Caco-2 (cell line): Measurements from ENCODE around the gene SECISBP2. TPM values are rescaled to one million over a fixed set of nuclear protein-coding genes. Genes with fewer than 3 reads are reported as not detected.

ENCODE experiments used
- BruUV-seq: library from RNA; stranded (reverse); fragments of 400-500 nt; replicated peaks from 2 replicates; lab custom pipeline; 2021; lab: Mats Ljungman, UMichigan
- CTCF ChIA-PET: fragments of 300-600 bp; sonication (Branson Sonifier 250); formaldehyde crosslinking; loops from one replicate; lab custom pipeline; 2022; ENCODE audit warnings: antibody characterized with exemption; lab: Charles Lee
- POLR2A ChIA-PET: fragments of 300-600 bp; sonication (Branson Sonifier 250); formaldehyde crosslinking; loops from one replicate; lab custom pipeline; 2022; ENCODE audit warnings: antibody characterized with exemption; lab: Charles Lee
- DNase-seq, 2 experiments: peaks; one replicate each; pipeline versions ENCODE4 v3.0.0 to v3.0.0-alpha.2; 2020 to 2022
- H3K27me3 ChIP-seq: replicated peaks from 2 replicates; pipeline ENCODE4 v1.6.0; 2011; ENCODE audit warnings: low read length; ENCODE audit not compliant: control insufficient read depth, insufficient read depth
- H3K36me3 ChIP-seq: 2 replicates; pipeline ENCODE4 v1.5.1; 2011; ENCODE audit warnings: low read length; ENCODE audit not compliant: control insufficient read depth, insufficient read depth
- H3K4me1 ChIP-seq: fragments of 250-450 bp; sonication (Bioruptor Pico); 2 replicates; pipeline ENCODE4 v1.5.1; 2020; ENCODE audit warnings: mild to moderate bottlenecking
- H3K4me3 ChIP-seq: 2 replicates; pipeline ENCODE4 v1.5.1; 2011; ENCODE audit warnings: low read depth, mild to moderate bottlenecking, control low read depth, low read length
- H3K9me3 ChIP-seq: fragments of 250-450 bp; sonication (Bioruptor Pico); 2 replicates; pipeline ENCODE4 v1.5.1; 2020; ENCODE audit warnings: mild to moderate bottlenecking, moderate library complexity
- H3K27ac Mint-ChIP-seq: one replicate; pipeline ENCODE4 v1.8.0; 2022; ENCODE audit warnings: mixed read lengths; ENCODE audit not compliant: unreplicated experiment
- H3K27me3 Mint-ChIP-seq: one replicate; pipeline ENCODE4 v1.8.0; 2022; ENCODE audit warnings: mixed read lengths; ENCODE audit not compliant: insufficient read depth, unreplicated experiment
- H3K36me3 Mint-ChIP-seq: one replicate; pipeline ENCODE4 v1.8.0; 2022; ENCODE audit warnings: mild to moderate bottlenecking, mixed read lengths; ENCODE audit not compliant: insufficient read depth, unreplicated experiment
- H3K4me1 Mint-ChIP-seq: one replicate; pipeline ENCODE4 v1.8.0; 2022; ENCODE audit warnings: low read depth, mixed read lengths; ENCODE audit not compliant: unreplicated experiment
- H3K4me3 Mint-ChIP-seq: one replicate; pipeline ENCODE4 v1.8.0; 2022; ENCODE audit warnings: mild to moderate bottlenecking, moderate library complexity, mixed read lengths; ENCODE audit not compliant: unreplicated experiment
- H3K9me3 Mint-ChIP-seq: one replicate; pipeline ENCODE4 v1.8.0; 2022; ENCODE audit warnings: mixed read lengths; ENCODE audit not compliant: unreplicated experiment
- CTCF ChIP-seq, 2 experiments: fragments of 200-600 bp in 1 of 2; IDR thresholded peaks; 1 replicate in 1 of 2; 2 replicates in 1 of 2; pipeline versions ENCODE4 v1.5.1 to v1.8.0; 2011 to 2022; ENCODE audit warnings: antibody characterized with exemption in 1 of 2, control low read depth in 1 of 2, inconsistent platforms in 1 of 2, low read depth in 1 of 2, low read length in 1 of 2, mild to moderate bottlenecking in 1 of 2, moderate library complexity in 1 of 2; ENCODE audit not compliant: insufficient read depth in 1 of 2, severe bottlenecking in 1 of 2, unreplicated experiment in 1 of 2
- intact Hi-C: fragments of 100-400 bp; cut with micrococcal nuclease; formaldehyde crosslinking; loops from one replicate; pipeline ENCODE4 v1.10.0; 2022; ENCODE audit not compliant: unreplicated experiment
- total RNA-seq: library from RNA; stranded (reverse); gene quantifications from 2 replicates; pipeline ENCODE4 v1.2.3, GENCODE V29; 2022

SECISBP2 gene
- total RNA-seq, 1 experiment from 2014 or later: 21.0 TPM

- TF ChIP-seq CTCF (IDR thresholded peaks at IDR 0.05; ENCODE audit: insufficient read depth in 1 of 2, low read depth in 1 of 2, low read length in 1 of 2, severe bottlenecking in 1 of 2, unreplicated experiment in 1 of 2): no peak
- ChIA-PET CTCF (no interaction called here), POLR2A (no interaction called here)
- Mint-ChIP-seq H3K27me3 (no peaks in the 10 kb centered on the region), H3K4me3 (no peak overlapping the region), H3K4me1 (no peaks in the 10 kb centered on the region), H3K36me3 (no peaks in the 10 kb centered on the region), H3K27ac (no peak overlapping the region), H3K9me3 (no peaks in the 10 kb centered on the region)
- no TSS peak for BruUV-seq
- no peaks in the 10 kb centered on the region for H3K9me3 ChIP-seq
- H3K4me3 ChIP-seq: no peak overlapping the region
- no peaks in the 10 kb centered on the region for H3K36me3 ChIP-seq
- intact Hi-C loops: no loop called here
- no peaks in the 10 kb centered on the region for H3K4me1 ChIP-seq
- no peak for DNase-seq
- no peaks in the 10 kb centered on the region for H3K27me3 ChIP-seq
These were observed 80.3 kb downstream of the SECISBP2 start for GRCh38 chr9:89398621-89399020.

GRCh38 chr9:89400403-89401116 is 82.3 kb downstream of the SECISBP2 start:
- no peaks in the 10 kb centered on the region for H3K36me3 ChIP-seq
- H3K27me3 ChIP-seq: no peaks in the 10 kb centered on the region
- Mint-ChIP-seq H3K4me1 (no peaks in the 10 kb centered on the region), H3K27ac (no peak overlapping the region), H3K27me3 (no peaks in the 10 kb centered on the region), H3K9me3 (no peaks in the 10 kb centered on the region), H3K4me3 (no peak overlapping the region), H3K36me3 (no peaks in the 10 kb centered on the region)
- intact Hi-C loops: no loop called here
- ChIA-PET POLR2A (no interaction called here), CTCF (no interaction called here)
- no peak for DNase-seq
- no peaks in the 10 kb centered on the region for H3K9me3 ChIP-seq
- H3K4me3 ChIP-seq: no peak overlapping the region
- TF ChIP-seq CTCF (IDR thresholded peaks at IDR 0.05; ENCODE audit: insufficient read depth in 1 of 2, low read depth in 1 of 2, low read length in 1 of 2, severe bottlenecking in 1 of 2, unreplicated experiment in 1 of 2): no peak
- BruUV-seq: no TSS peak
- no peaks in the 10 kb centered on the region for H3K4me1 ChIP-seq

- Histone ChIP-seq H3K4me3 (no peak overlapping the region), H3K9me3 (no peaks in the 10 kb centered on the region), H3K27me3 (no peaks in the 10 kb centered on the region), H3K36me3 (no peaks in the 10 kb centered on the region), H3K4me1 (no peaks in the 10 kb centered on the region)
- POLR2A ChIA-PET: no interaction called here
- TF ChIP-seq CTCF (IDR thresholded peaks at IDR 0.05; ENCODE audit: insufficient read depth in 1 of 2, low read depth in 1 of 2, low read length in 1 of 2, severe bottlenecking in 1 of 2, unreplicated experiment in 1 of 2): no peak
- Mint-ChIP-seq H3K27me3 (no peaks in the 10 kb centered on the region), H3K4me1 (no peaks in the 10 kb centered on the region), H3K36me3 (no peaks in the 10 kb centered on the region), H3K9me3 (no peaks in the 10 kb centered on the region), H3K4me3 (no peak overlapping the region), H3K27ac (no peak overlapping the region)
- CTCF ChIA-PET: no interaction called here
- BruUV-seq: no TSS peak
- intact Hi-C loops: no loop called here
- DNase-seq: no peak
These were observed 84.6 kb downstream of the SECISBP2 start for GRCh38 chr9:89402695-89403427.
